Esophagus muscularis mucosa (tissue), 4 donors: ENCODE data around the gene CRBN.

Source experiments
- CTCF ChIP-seq, 3 experiments: fragments of 200-600 bp in 2 of 3; fragments of 450-650 bp in 1 of 3; sonication (generic) in 2 of 3; IDR thresholded peaks; one replicate each; pipeline ENCODE4 v1.5.1; 2017 to 2019; ENCODE audit warnings: antibody characterized with exemption in 3 of 3, mild to moderate bottlenecking in 2 of 3, moderate library complexity in 1 of 3
- EP300 ChIP-seq: sonication (generic); formaldehyde crosslinking; IDR thresholded peaks from one replicate; pipeline ENCODE4 v1.6.1; 2017; ENCODE audit warnings: antibody characterized with exemption
- POLR2A ChIP-seq: fragments of 450-650 bp; IDR thresholded peaks from one replicate; pipeline ENCODE4 v1.6.1; 2017; ENCODE audit warnings: antibody characterized with exemption, moderate library complexity, mild to moderate bottlenecking, low read depth
- POLR2AphosphoS5 ChIP-seq, 2 donors: sonication (generic); formaldehyde crosslinking; IDR thresholded peaks; one replicate each; pipeline ENCODE4 v1.6.1; 2017; ENCODE audit warnings: antibody characterized with exemption in 2 of 2

GRCh38 chr3:3102751-3103150, 76.7 kb downstream of the CRBN start:
- TF ChIP-seq CTCF (IDR thresholded peaks at IDR 0.05) (no peak), POLR2AphosphoS5 (IDR thresholded peaks at IDR 0.05) (no peak), POLR2A (no peak), EP300 (no peak)
